Measurements from ENCODE around the gene RBCK1. TPM values are rescaled to one million over a fixed set of nuclear protein-coding genes. Genes with fewer than 3 reads are reported as not detected.
A peak's percentile ranks its signal among the peaks of the same experiment; 100 is the strongest.
"Not testable (repeated sequence)": the region's sequence is repeated elsewhere in the genome, so short reads cannot be mapped to it uniquely, and the experiment has no call there.

Gene RBCK1
- total RNA-seq, 4 donors from 2014 or later: 49.9 to 88.1 (median 52.9) TPM

GRCh38 chr20:370977-371754, 36.9 kb upstream of the RBCK1 start:
- DNase-seq (ENCODE audit: low spot score) (no peak), ATAC-seq (ENCODE audit: low FRiP score) (no peak)
- TF ChIP-seq, protein P1, sequence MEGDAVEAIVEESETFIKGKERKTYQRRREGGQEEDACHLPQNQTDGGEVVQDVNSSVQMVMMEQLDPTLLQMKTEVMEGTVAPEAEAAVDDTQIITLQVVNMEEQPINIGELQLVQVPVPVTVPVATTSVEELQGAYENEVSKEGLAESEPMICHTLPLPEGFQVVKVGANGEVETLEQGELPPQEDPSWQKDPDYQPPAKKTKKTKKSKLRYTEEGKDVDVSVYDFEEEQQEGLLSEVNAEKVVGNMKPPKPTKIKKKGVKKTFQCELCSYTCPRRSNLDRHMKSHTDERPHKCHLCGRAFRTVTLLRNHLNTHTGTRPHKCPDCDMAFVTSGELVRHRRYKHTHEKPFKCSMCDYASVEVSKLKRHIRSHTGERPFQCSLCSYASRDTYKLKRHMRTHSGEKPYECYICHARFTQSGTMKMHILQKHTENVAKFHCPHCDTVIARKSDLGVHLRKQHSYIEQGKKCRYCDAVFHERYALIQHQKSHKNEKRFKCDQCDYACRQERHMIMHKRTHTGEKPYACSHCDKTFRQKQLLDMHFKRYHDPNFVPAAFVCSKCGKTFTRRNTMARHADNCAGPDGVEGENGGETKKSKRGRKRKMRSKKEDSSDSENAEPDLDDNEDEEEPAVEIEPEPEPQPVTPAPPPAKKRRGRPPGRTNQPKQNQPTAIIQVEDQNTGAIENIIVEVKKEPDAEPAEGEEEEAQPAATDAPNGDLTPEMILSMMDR (IDR thresholded peaks at IDR 0.05): no peak

- TF ChIP-seq, protein P1 (IDR thresholded peaks at IDR 0.05): no peak
- DNase-seq (ENCODE audit: low spot score) (peak; percentile 49), ATAC-seq (ENCODE audit: low FRiP score) (peak; percentile 65)
These were observed 36.1 kb upstream of the RBCK1 start for GRCh38 chr20:371755-372542.

- DNase-seq (ENCODE audit: low spot score); ATAC-seq (ENCODE audit: low FRiP score): not testable (repeated sequence)
These were observed 35.5 kb upstream of the RBCK1 start for GRCh38 chr20:372543-373082.

- ATAC-seq (ENCODE audit: low FRiP score): peak; percentile 37
- TF ChIP-seq, protein P1 (IDR thresholded peaks at IDR 0.05): no peak
- DNase-seq (ENCODE audit: low spot score): no peak
These were observed 34.8 kb upstream of the RBCK1 start for GRCh38 chr20:373171-373890.

GRCh38 chr20:375265-375889, 32.7 kb upstream of the RBCK1 start:
- TF ChIP-seq, protein P1 (IDR thresholded peaks at IDR 0.05): no peak
- no peak for DNase-seq (ENCODE audit: low spot score)
- no peak for ATAC-seq (ENCODE audit: low FRiP score)

DNA sequence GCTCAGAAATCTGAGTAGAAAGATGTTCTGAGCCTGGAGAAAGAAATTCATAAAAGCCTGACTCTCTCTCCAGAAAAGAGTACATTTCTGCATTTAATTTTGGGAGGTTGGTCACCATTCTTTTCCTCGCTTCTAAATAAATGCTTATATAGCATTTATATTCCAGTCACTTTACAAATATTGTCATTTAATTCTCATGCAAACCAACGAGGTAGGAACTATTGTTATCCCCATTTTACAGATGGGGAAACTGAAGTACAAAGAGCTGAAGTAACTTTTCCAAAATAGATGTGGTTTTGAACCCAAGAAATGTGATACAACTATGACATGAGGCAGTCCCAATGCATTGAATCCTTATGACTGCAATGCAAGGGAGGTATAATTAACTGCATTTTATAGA, 32.0 kb upstream of the RBCK1 start:
- TF ChIP-seq, protein P1 (IDR thresholded peaks at IDR 0.05): no peak
- DNase-seq (ENCODE audit: low spot score): no peak
- ATAC-seq (ENCODE audit: low FRiP score): no peak

Measured in omental fat pad (tissue), 4 donors.